K562 (cell line): Measurements from ENCODE around the gene KCNH2. TPM values are rescaled to one million over a fixed set of nuclear protein-coding genes. Genes with fewer than 3 reads are reported as not detected.

ENCODE experiments used
- ATAC-seq: fragments of 200-7000 bp; cut with Tn5 transposase; 3 replicates; pipeline ENCODE4 v1.9.1; 2020; ENCODE audit warnings: moderate library complexity
- BruUV-seq: library from RNA; stranded (reverse); fragments of 400-500 nt; replicated peaks from 2 replicates; lab custom pipeline; 2021; lab: Mats Ljungman, UMichigan
- CTCF ChIA-PET: fragments of 300-600 bp; formaldehyde crosslinking; extraction: SDS; loops from one replicate; lab custom pipeline; 2021; ENCODE audit warnings: low intra/inter-chr PET ratio; lab: Yijun Ruan, JAX
- POLR2A ChIA-PET: fragments of 300-600, 350-650 bp; sonication (Branson Sonifier 250); formaldehyde crosslinking; extraction: SDS; loops from one replicate; lab custom pipeline; 2021; ENCODE audit warnings: antibody characterized with exemption, inconsistent platforms; lab: Yijun Ruan, JAX
- DNase-seq, 4 experiments: peaks; one replicate each; pipeline versions ENCODE4 v3.0.0 to v3.0.0-alpha.2; 2011 to 2018; ENCODE audit warnings: low spot score in 3 of 4, mixed read lengths in 3 of 4; ENCODE audit errors: extremely low read depth in 1 of 4
- FAIRE-seq: peaks from 2 replicates; lab custom pipeline; 2011; peaks lifted over from hg19 to GRCh38; lab: Jason Lieb, UNC
- H2AFZ ChIP-seq: 2 replicates; pipeline ENCODE4 v1.6.0; 2011; ENCODE audit warnings: low read depth, low read length, control low read depth, inconsistent platforms
- H3K27ac ChIP-seq: fragments of 200-600 bp; 3 replicates; pipeline ENCODE4 v1.8.0; 2011; ENCODE audit warnings: low read depth, mild to moderate bottlenecking, control low read depth, inconsistent platforms, low read length, moderate library complexity, mixed read lengths; ENCODE audit errors: extremely low read depth
- H3K27me3 ChIP-seq, 2 experiments: fragments of 300-600 bp in 1 of 2; 2 replicates in 1 of 2; 3 replicates in 1 of 2; pipeline versions ENCODE4 v1.6.0 to v1.8.0; 2011; ENCODE audit warnings: inconsistent platforms in 2 of 2, low read length in 2 of 2, mild to moderate bottlenecking in 1 of 2, mixed read lengths in 1 of 2, moderate library complexity in 1 of 2; ENCODE audit not compliant: control insufficient read depth in 2 of 2, insufficient read depth in 2 of 2
- H3K36me3 ChIP-seq: fragments of 300-600 bp; 3 replicates; pipeline ENCODE4 v1.8.0; 2011; ENCODE audit warnings: mild to moderate bottlenecking, low read length, inconsistent platforms; ENCODE audit not compliant: control insufficient read depth, insufficient read depth
- H3K4me1 ChIP-seq, 2 experiments: fragments of 200-600 bp in 1 of 2; replicated peaks in 1 of 2; 2 replicates in 1 of 2; 3 replicates in 1 of 2; pipeline versions ENCODE4 v1.5.1 to v1.8.0; 2011; ENCODE audit warnings: inconsistent platforms in 2 of 2, low read length in 2 of 2, mild to moderate bottlenecking in 1 of 2, mixed read lengths in 1 of 2, moderate library complexity in 1 of 2; ENCODE audit not compliant: control insufficient read depth in 2 of 2, insufficient read depth in 2 of 2
- H3K4me2 ChIP-seq: 2 replicates; pipeline ENCODE4 v1.6.1; 2011; ENCODE audit warnings: low read length, control low read depth, inconsistent platforms, mixed read lengths; ENCODE audit not compliant: insufficient read depth
- H3K4me3 ChIP-seq: fragments of 200-600 bp; sonication (generic), shearing (Covaris generic); 2 replicates; pipeline ENCODE4 v1.5.1; 2016; ENCODE audit warnings: control low read depth, inconsistent platforms
- H3K79me2 ChIP-seq: fragments of 200-600 bp; 3 replicates; pipeline ENCODE4 v1.8.0; 2011; ENCODE audit warnings: low read length, inconsistent platforms; ENCODE audit not compliant: control insufficient read depth, insufficient read depth
- H3K9ac ChIP-seq, 2 experiments: 2 replicates each; pipeline versions ENCODE4 v1.6.0 to v1.6.1; 2011; ENCODE audit warnings: low read depth in 2 of 2, low read length in 2 of 2, control low read depth in 1 of 2, inconsistent platforms in 1 of 2, mild to moderate bottlenecking in 1 of 2, mixed read lengths in 1 of 2; ENCODE audit not compliant: insufficient read depth in 1 of 2
- H3K9me1 ChIP-seq: one replicate; pipeline ENCODE4 v1.6.0; 2011; ENCODE audit warnings: inconsistent platforms, mild to moderate bottlenecking, low read length, moderate library complexity; ENCODE audit not compliant: control insufficient read depth, insufficient read depth
- H3K9me3 ChIP-seq: replicated peaks from 2 replicates; pipeline ENCODE4 v1.5.1; 2011; ENCODE audit warnings: low read depth, low read length, inconsistent platforms; ENCODE audit not compliant: control insufficient read depth, insufficient read depth
- H4K20me1 ChIP-seq: replicated peaks from 2 replicates; pipeline ENCODE4 v1.6.1; 2011; ENCODE audit warnings: low read length, inconsistent platforms, mixed read lengths; ENCODE audit not compliant: control insufficient read depth, insufficient read depth
- ARID1B ChIP-seq: fragments of 450-650 bp; IDR thresholded peaks from 2 replicates; pipeline ENCODE4 v1.6.1; 2016; ENCODE audit warnings: antibody characterized with exemption, mild to moderate bottlenecking, inconsistent platforms
- ELF2 ChIP-seq: fragments of 250-450 bp; sonication (Bioruptor Pico); IDR thresholded peaks from 2 replicates; pipeline ENCODE4 v1.5.0; 2021; ENCODE audit warnings: mild to moderate bottlenecking
- EP400 ChIP-seq: fragments of 450-650 bp; IDR thresholded peaks from 2 replicates; pipeline ENCODE4 v1.6.1; 2017; ENCODE audit warnings: antibody characterized with exemption, mild to moderate bottlenecking, moderate library complexity
- JUN ChIP-seq, 2 experiments: sonication (generic) in 1 of 2; formaldehyde crosslinking in 1 of 2; IDR thresholded peaks; 2 replicates each; pipeline versions ENCODE4 v1.6.1 to v1.8.0; 2012 to 2022; ENCODE audit warnings: borderline replicate concordance in 2 of 2, mild to moderate bottlenecking in 2 of 2, improper control_type of control experiment in 1 of 2, low read depth in 1 of 2, low read length in 1 of 2, missing genetic modification reagents in 1 of 2
- MTA2 ChIP-seq: fragments of 450-650 bp; IDR thresholded peaks from 2 replicates; pipeline ENCODE4 v1.6.1; 2016; ENCODE audit warnings: low read depth
- MTF1 ChIP-seq: fragments of 250-450 bp; sonication (Bioruptor Pico); IDR thresholded peaks from 2 replicates; pipeline ENCODE4 v1.9.0; 2021; ENCODE audit warnings: moderate library complexity, mild to moderate bottlenecking, inconsistent platforms, borderline replicate concordance
- PKNOX1 ChIP-seq: fragments of 450-650 bp; IDR thresholded peaks from 2 replicates; pipeline ENCODE4 v1.6.1; 2016
- POLR2H ChIP-seq: IDR thresholded peaks from 2 replicates; pipeline ENCODE4 v1.6.1; 2016; ENCODE audit warnings: missing genetic modification characterization, low read depth, mild to moderate bottlenecking, control low read depth, missing compliant biosample characterization, moderate library complexity
- SMAD2 ChIP-seq: fragments of 150-350 bp; IDR thresholded peaks from 2 replicates; pipeline ENCODE4 v1.6.1; 2014; ENCODE audit warnings: low read depth, mild to moderate bottlenecking, low read length
- SMAD3 ChIP-seq: fragments of 450-650 bp; formaldehyde crosslinking; conservative IDR thresholded peaks from 2 replicates; pipeline ENCODE4 v1.4.0; 2020; ENCODE audit warnings: mild to moderate bottlenecking
- ZC3H8 ChIP-seq: fragments of 450-650 bp; IDR thresholded peaks from 2 replicates; pipeline ENCODE4 v1.6.1; 2017
- ZMIZ1 ChIP-seq, 2 experiments: fragments of 150-350 bp in 1 of 2; IDR thresholded peaks; 2 replicates each; pipeline ENCODE4 v1.6.1; 2012 to 2016; ENCODE audit warnings: low read depth in 2 of 2, low read length in 2 of 2, mild to moderate bottlenecking in 1 of 2, moderate library complexity in 1 of 2
- ZNF24 ChIP-seq: fragments of 450-650 bp; IDR thresholded peaks from 2 replicates; pipeline ENCODE4 v1.6.1; 2016
- ZNF274 ChIP-seq: IDR thresholded peaks from 2 replicates; pipeline ENCODE4 v1.6.1; 2011; ENCODE audit warnings: low read depth, mild to moderate bottlenecking, low read length, moderate library complexity, borderline replicate concordance
- ZNF584 ChIP-seq: fragments of 200-800 bp; sonication (Bioruptor generic); IDR thresholded peaks from 2 replicates; pipeline ENCODE4 v1.6.1; 2016; ENCODE audit warnings: low read depth, mild to moderate bottlenecking, missing genetic modification characterization, missing compliant biosample characterization
- ZNF668 ChIP-seq: fragments of 250-450 bp; sonication (Bioruptor Pico); IDR thresholded peaks from 2 replicates; pipeline ENCODE4 v1.8.0; 2022; ENCODE audit warnings: mild to moderate bottlenecking, inconsistent platforms
- ZNF695 ChIP-seq: fragments of 450-650 bp; formaldehyde crosslinking; IDR thresholded peaks from 2 replicates; pipeline ENCODE4 v1.4.0; 2020; ENCODE audit warnings: mild to moderate bottlenecking, moderate library complexity
- WGBS: fragments of 100-300 bp; shearing (Covaris generic); methylation state at CpG from one replicate; pipeline ENCODE4 v1.1.6; 2016; ENCODE audit warnings: low coverage, mixed read lengths; ENCODE audit not compliant: insufficient coverage; ENCODE audit errors: missing lambda C conversion rate; 5-methylcytosine and 5-hydroxymethylcytosine counted together
- in situ Hi-C: fragments of 300-500 bp; cut with MboI; formaldehyde crosslinking; loops from 4 replicates; pipeline ENCODE4 v1.15.0; 2018; ENCODE audit warnings: inconsistent platforms, mixed read lengths
- intact Hi-C: fragments of 100-400 bp; cut with micrococcal nuclease; formaldehyde crosslinking; loops from 2 replicates; pipeline ENCODE4 v1.14.2; 2022
- polyA plus RNA-seq, 8 experiments: library from polyadenylated mRNA; depleted of rRNA in 4 of 8; stranded (reverse) in 5 of 8; unstranded in 3 of 8; fragments of >200 nt; fragmentation: Nextera tagmentation in 2 of 8; fragmentation: Illumina TruSeq in 1 of 8; extraction: Ambion mirVana in 2 of 8; extraction: Trizol in 1 of 8; gene quantifications; 2 replicates each; pipeline versions ENCODE4 v1.2.1 to v1.2.3, GENCODE V29; 2011 to 2014; ENCODE audit warnings: inconsistent platforms in 1 of 8, missing spikeins in 1 of 8
- total RNA-seq, 7 experiments: library from RNA; depleted of rRNA in 6 of 7; stranded (reverse); fragments of >200 nt in 6 of 7; fragmentation: Illumina TruSeq in 2 of 7; extraction: Trizol in 2 of 7; gene quantifications; 2 replicates each; pipeline versions ENCODE4 v1.2.1 to v1.2.3, GENCODE V29; 2011 to 2021; ENCODE audit warnings: low replicate concordance in 1 of 7

KCNH2 gene
- total and polyA plus RNA-seq, 9 of the 15 experiments (the other 6 are each of a cell fraction or from before 2014, with no cell fraction given): 18.1 to 368 (median 218) TPM

- H3K9me3 ChIP-seq: 0 out of 2 replicates have a peak, but pooled peaks cover 2% of the 10 kb centered on the region
- peak overlapping the region; percentile 8 to 12; a peak in 2 of 4 replicates for H3K9ac ChIP-seq
- H3K4me3 ChIP-seq: no peak overlapping the region
- no peaks in the 10 kb centered on the region for H3K79me2 ChIP-seq
- ChIA-PET POLR2A (interaction anchor here (0.6 to 1.4 kb wide), 6 partner anchors 13 to 733 kb away, joined by 3 to 4 read pairs (median 3); no protein-coding TSS in a partner anchor), CTCF (interaction anchor here (0.6 to 3.3 kb wide), 14 partner anchors 23 to 405 kb away, joined by 3 to 36 read pairs (median 4); partner anchors contain the start of gene ABCB8)
- ATAC-seq (peak; percentile 94), FAIRE-seq (peak; percentile 91), DNase-seq (peak; percentile 88 to 93 (median 92))
- H3K27ac ChIP-seq: no peak overlapping the region; the same call in 2 of the 3 replicates
- H2AFZ ChIP-seq: peak overlapping the region; percentile 94
- no peaks in the 10 kb centered on the region for H3K9me1 ChIP-seq
- no TSS peak for BruUV-seq
- peaks cover 17 to 36% of the 10 kb centered on the region in 2 experiments; a peak in 4 of 5 replicates for H3K4me1 ChIP-seq
- intact Hi-C loops: loop anchor here (1.0 to 5.0 kb wide), 4 partner anchors 62 to 214 kb away; no protein-coding TSS in a partner anchor
- H4K20me1 ChIP-seq: peaks cover 5% of the 10 kb centered on the region; the same call in 1 of the 2 replicates
- peak overlapping the region; percentile 52; the same call in 1 of the 2 replicates for H3K4me2 ChIP-seq
- peaks cover 17 to 27% of the 10 kb centered on the region in 2 experiments; a peak in 4 of 5 replicates for H3K27me3 ChIP-seq
- H3K36me3 ChIP-seq: no peaks in the 10 kb centered on the region
- WGBS: 7% methylated on average over 22 of the region's 22 CpGs
- in situ Hi-C loops: loop anchor here (5.0 kb wide), 1 partner anchor 89 kb away; no protein-coding TSS in a partner anchor
- TF ChIP-seq PKNOX1 (no peak), MTA2 (no peak), MTF1 (CRISPR knock-in tag) (no peak), ZNF668 (CRISPR knock-in tag) (no peak), ZNF584 (CRISPR knock-in tag) (no peak), ZNF695 (CRISPR knock-in tag) (no peak), ZNF24 (peak; percentile 76), ZC3H8 (peak; percentile 86), SMAD3 (CRISPR knock-in tag) (0 out of 2 replicates have a peak, but pooled peaks have one; percentile 22), ARID1B (peak; percentile 45; the same call in 1 of the 2 replicates), ZNF274 (no peak), POLR2H (tag) (no peak), JUN (IDR thresholded peaks at IDR 0.05; ENCODE audit: borderline replicate concordance, low read depth, low read length) (no peak), JUN (CRISPR knock-in tag; IDR thresholded peaks at IDR 0.05; ENCODE audit: borderline replicate concordance) (0 out of 2 replicates have a peak, but pooled peaks have one; percentile 30), ZMIZ1 (IDR thresholded peaks at IDR 0.05; ENCODE audit: low read depth in 2 of 2, low read length in 2 of 2) (peak; percentile 39 to 73; a peak in 1 of 4 replicates), SMAD2 (no peak), ELF2 (CRISPR knock-in tag) (no peak), EP400 (no peak)
Measured at GRCh38 chr7:150898475-150899011, 79.6 kb downstream of the KCNH2 start.
